Ovary (tissue), 9 donors: Measurements from ENCODE around the gene QSOX1. TPM values are rescaled to one million over a fixed set of nuclear protein-coding genes. Genes with fewer than 3 reads are reported as not detected.

ENCODE experiments used
- DNase-seq, 5 donors: peaks; one replicate each; pipeline ENCODE4 v3.0.0-alpha.2; 2019 to 2020
- H3K27ac ChIP-seq, 2 donors: fragments of 200-600 bp; one replicate each; pipeline versions ENCODE4 v1.5.1 to v1.8.0; 2019 to 2022
- H3K27me3 ChIP-seq: fragments of 200-600 bp; one replicate; pipeline ENCODE4 v1.8.0; 2022
- H3K36me3 ChIP-seq: fragments of 200-600 bp; sonication (generic); one replicate; pipeline ENCODE4 v1.5.1; 2019
- H3K4me1 ChIP-seq: one replicate; pipeline ENCODE4 v1.8.1; 2013; ENCODE audit warnings: mild to moderate bottlenecking, moderate library complexity; ENCODE audit not compliant: insufficient read depth
- H3K4me3 ChIP-seq: fragments of 200-600 bp; sonication (generic); one replicate; pipeline ENCODE4 v1.5.1; 2017
- H3K9me3 ChIP-seq, 2 donors: fragments of 200-600 bp in 1 of 2; sonication (generic) in 1 of 2; one replicate each; pipeline versions ENCODE4 v1.5.1 to v1.8.1; 2013 to 2019; ENCODE audit warnings: mild to moderate bottlenecking in 1 of 2, moderate library complexity in 1 of 2
- EP300 ChIP-seq: sonication (generic); formaldehyde crosslinking; IDR thresholded peaks from one replicate; pipeline ENCODE4 v1.6.1; 2017; ENCODE audit warnings: antibody characterized with exemption
- POLR2A ChIP-seq: fragments of 450-650 bp; IDR thresholded peaks from one replicate; pipeline ENCODE4 v1.6.1; 2017; ENCODE audit warnings: antibody characterized with exemption, mild to moderate bottlenecking, moderate library complexity
- WGBS, 3 donors: extraction: QIAGEN DNeasy Blood & Tissue Kit in 1 of 3; methylation state at CpG; one replicate each; pipeline versions ENCODE4 v1.1.5 to v1.1.7; 2013 to 2017; 5-methylcytosine and 5-hydroxymethylcytosine counted together
- intact Hi-C, 4 donors: fragments of 100-400 bp; cut with DNase I; formaldehyde crosslinking; loops; one replicate each; pipeline versions ENCODE4 v1.11.0 to v1.15.1; 2022 to 2023
- polyA plus RNA-seq, 2 donors: library from polyadenylated mRNA; stranded (reverse); fragments of 200-250 nt in 1 of 2; fragments of 350-450 nt in 1 of 2; fragmentation: Illumina TruSeq in 1 of 2; extraction: RNeasy Lipid Tissue Mini Kit (QIAGEN cat#74804) in 1 of 2; gene quantifications; one replicate each; pipeline ENCODE4 v1.2.3, GENCODE V29; 2013 to 2014
- total RNA-seq, 7 donors: library from RNA; depleted of rRNA in 2 of 7; stranded (reverse); fragments of >200 nt in 2 of 7; fragmentation: NEBNext Ultra II Directional in 3 of 7; extraction: Animal tissue kit (Norgen Biotek cat#: 25700) in 3 of 7; gene quantifications; one replicate each; pipeline versions ENCODE4 v1.1.0 to v1.2.4, GENCODE V29; 2016 to 2023
- TF ChIP-seq, protein P1 (sequence below), 3 donors: fragments of 450-650 bp in 2 of 3; fragments of 200-600 bp in 1 of 3; IDR thresholded peaks; one replicate each; pipeline versions ENCODE4 v1.5.1 to v1.8.0; 2016 to 2022; ENCODE audit warnings: antibody characterized with exemption in 3 of 3, mild to moderate bottlenecking in 1 of 3
- donor health status: DM: no; HTN: no; CAD: no; lungs with moderate emphysema.
- donor health status: DM: no; HTN: no; CAD: no.
- donor health status: Bipolar disorder and iron deficiency.
- donor health status: DM: yes; HTN: yes; CAD: no.
- donor health status: DM: no; HTN: no; CAD: no.
- donor health status: DM: yes; HTN: yes; CAD: no.

The QSOX1 gene
- total and polyA plus RNA-seq, 9 donors, result 57.8 to 475 (median 155) TPM

DNA sequence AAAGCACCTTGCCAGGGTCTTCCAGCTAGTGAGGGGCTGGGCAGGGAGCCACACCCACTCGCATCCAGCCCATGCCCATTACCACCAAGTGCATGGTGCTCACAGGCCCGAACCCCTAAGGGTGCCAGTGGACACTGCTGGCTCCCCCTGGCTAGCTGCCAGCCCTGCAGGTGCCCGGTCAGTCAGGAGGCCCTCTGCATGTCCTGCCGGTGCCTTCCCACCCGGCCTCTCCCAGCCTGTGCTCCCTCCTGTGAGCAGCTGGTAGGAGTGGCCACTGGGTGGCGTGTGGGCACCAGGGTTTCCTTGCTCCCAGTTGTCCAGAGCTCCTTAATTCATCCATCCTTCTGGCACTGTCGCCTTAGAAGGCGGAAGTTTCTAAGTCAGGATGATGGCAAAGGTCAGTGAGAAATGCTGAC is 33.4 kb downstream of the QSOX1 start:
- DNase-seq, result peak in 2 of 5 donors; percentile 50 to 56
- H3K4me1 ChIP-seq, result no peaks in the 10 kb centered on the region
- intact Hi-C loops, result loop anchor here in 3 of 4 donors (10.0 kb wide), 3 partner anchors 113 to 483 kb away; no protein-coding TSS in a partner anchor
- no peaks in the 10 kb centered on the region for H3K9me3 ChIP-seq
- H3K27me3 ChIP-seq, result no peaks in the 10 kb centered on the region
- TF ChIP-seq, protein P1, sequence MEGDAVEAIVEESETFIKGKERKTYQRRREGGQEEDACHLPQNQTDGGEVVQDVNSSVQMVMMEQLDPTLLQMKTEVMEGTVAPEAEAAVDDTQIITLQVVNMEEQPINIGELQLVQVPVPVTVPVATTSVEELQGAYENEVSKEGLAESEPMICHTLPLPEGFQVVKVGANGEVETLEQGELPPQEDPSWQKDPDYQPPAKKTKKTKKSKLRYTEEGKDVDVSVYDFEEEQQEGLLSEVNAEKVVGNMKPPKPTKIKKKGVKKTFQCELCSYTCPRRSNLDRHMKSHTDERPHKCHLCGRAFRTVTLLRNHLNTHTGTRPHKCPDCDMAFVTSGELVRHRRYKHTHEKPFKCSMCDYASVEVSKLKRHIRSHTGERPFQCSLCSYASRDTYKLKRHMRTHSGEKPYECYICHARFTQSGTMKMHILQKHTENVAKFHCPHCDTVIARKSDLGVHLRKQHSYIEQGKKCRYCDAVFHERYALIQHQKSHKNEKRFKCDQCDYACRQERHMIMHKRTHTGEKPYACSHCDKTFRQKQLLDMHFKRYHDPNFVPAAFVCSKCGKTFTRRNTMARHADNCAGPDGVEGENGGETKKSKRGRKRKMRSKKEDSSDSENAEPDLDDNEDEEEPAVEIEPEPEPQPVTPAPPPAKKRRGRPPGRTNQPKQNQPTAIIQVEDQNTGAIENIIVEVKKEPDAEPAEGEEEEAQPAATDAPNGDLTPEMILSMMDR (IDR thresholded peaks at IDR 0.05), result peak in 1 of 3 donors; percentile 10
- TF ChIP-seq POLR2A (no peak), EP300 (no peak)
- no peaks in the 10 kb centered on the region for H3K36me3 ChIP-seq
- H3K4me3 ChIP-seq, result no peak overlapping the region
- 38 to 52% (median 46%) methylated on average over 8 of the region's 8 CpGs for WGBS, 3 donors
- H3K27ac ChIP-seq, result no peak overlapping the region

DNA sequence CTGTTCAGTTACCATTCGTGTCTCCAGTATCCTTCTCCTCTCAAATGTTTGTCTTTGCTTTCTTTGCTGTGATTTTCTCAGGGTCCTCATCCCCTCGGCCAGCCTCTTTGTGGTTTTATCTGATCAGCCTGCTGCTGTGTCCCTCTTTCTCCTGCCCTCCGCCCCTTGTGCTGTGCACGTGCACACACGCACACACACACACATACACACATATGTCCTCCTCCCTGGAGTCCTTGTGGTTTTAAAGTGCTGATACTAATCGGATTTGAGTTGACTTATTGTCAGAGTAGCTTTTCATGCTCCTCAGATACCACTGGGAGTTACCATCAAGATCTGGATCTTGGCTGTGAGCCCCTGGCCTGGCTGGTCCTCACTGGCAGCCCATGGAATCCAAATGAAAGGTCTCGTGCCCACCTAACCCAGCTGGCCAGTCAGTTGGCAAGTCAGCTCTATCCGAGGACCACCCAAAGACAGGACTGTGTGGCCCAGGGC is 34.1 kb downstream of the QSOX1 start:
- H3K27me3 ChIP-seq, result no peaks in the 10 kb centered on the region
- intact Hi-C loops, result loop anchor here in 3 of 4 donors (10.0 kb wide), 3 partner anchors 114 to 484 kb away; no protein-coding TSS in a partner anchor
- no peak overlapping the region for H3K4me3 ChIP-seq
- no peak for TF ChIP-seq EP300
- no peak for TF ChIP-seq POLR2A
- TF ChIP-seq, protein P1 (IDR thresholded peaks at IDR 0.05), result no peak
- no peak for DNase-seq
- WGBS, 3 donors, result 85 to 86% (median 85%) methylated on average over 8 of the region's 8 CpGs
- no peaks in the 10 kb centered on the region for H3K36me3 ChIP-seq
- H3K27ac ChIP-seq, result no peak overlapping the region
- no peaks in the 10 kb centered on the region for H3K9me3 ChIP-seq
- no peaks in the 10 kb centered on the region for H3K4me1 ChIP-seq

- intact Hi-C loops, result loop anchor here in 2 of 4 donors (10.0 kb wide), 2 partner anchors 225 to 295 kb away; no protein-coding TSS in a partner anchor
- Histone ChIP-seq H3K36me3 (no peaks in the 10 kb centered on the region), H3K4me1 (no peaks in the 10 kb centered on the region), H3K27ac (no peak overlapping the region), H3K27me3 (no peaks in the 10 kb centered on the region), H3K4me3 (no peak overlapping the region), H3K9me3 (no peaks in the 10 kb centered on the region)
- DNase-seq, result no peak
- 88 to 92% (median 89%) methylated on average over 5 of the region's 5 CpGs for WGBS, 3 donors
- TF ChIP-seq POLR2A (no peak), EP300 (no peak)
- TF ChIP-seq, protein P1 (IDR thresholded peaks at IDR 0.05), result no peak
Observed at GRCh38 chr1:180190091-180190490, 35.4 kb downstream of the QSOX1 start.

GRCh38 chr1:180192172-180192571 is 37.5 kb downstream of the QSOX1 start:
- Histone ChIP-seq H3K27ac (no peak overlapping the region), H3K4me3 (no peak overlapping the region), H3K27me3 (no peaks in the 10 kb centered on the region), H3K36me3 (no peaks in the 10 kb centered on the region), H3K4me1 (no peaks in the 10 kb centered on the region), H3K9me3 (no peaks in the 10 kb centered on the region)
- DNase-seq, result no peak
- intact Hi-C loops, result loop anchor here in 2 of 4 donors (10.0 kb wide), 2 partner anchors 223 to 293 kb away; no protein-coding TSS in a partner anchor
- WGBS, 3 donors, result 86 to 92% (median 90%) methylated on average over 7 of the region's 7 CpGs
- TF ChIP-seq POLR2A (no peak), EP300 (no peak)
- TF ChIP-seq, protein P1 (IDR thresholded peaks at IDR 0.05), result no peak
